Skeletal muscle satellite cell (primary cell): ENCODE results near the gene SPI1.

Experiments
- H3K27me3 ChIP-seq: 2 replicates; pipeline ENCODE4 v1.7.0; 2013; ENCODE audit warnings: low read length; ENCODE audit not compliant: control insufficient read depth, insufficient read depth
- H3K36me3 ChIP-seq: 2 replicates; pipeline ENCODE4 v1.7.0; 2013; ENCODE audit warnings: mild to moderate bottlenecking, control low read depth, low read length; ENCODE audit not compliant: insufficient read depth
- H3K4me1 ChIP-seq: 2 replicates; pipeline ENCODE4 v1.7.0; 2013; ENCODE audit warnings: low read length; ENCODE audit not compliant: control insufficient read depth, insufficient read depth
- H3K4me2 ChIP-seq: 2 replicates; pipeline ENCODE4 v1.7.0; 2013; ENCODE audit warnings: mild to moderate bottlenecking, low read length
- H3K4me3 ChIP-seq: 2 replicates; pipeline ENCODE4 v1.7.0; 2013; ENCODE audit warnings: low read length
- H3K9ac ChIP-seq: 2 replicates; pipeline ENCODE4 v1.7.0; 2013; ENCODE audit warnings: mild to moderate bottlenecking, low read depth, low read length, moderate library complexity
- H3K9me3 ChIP-seq: replicated peaks from 2 replicates; pipeline ENCODE4 v1.7.0; 2013; ENCODE audit warnings: mild to moderate bottlenecking, control low read depth, low read length

The SPI1 gene

GRCh38 chr11:47331454-47332302, 46.7 kb downstream of the SPI1 start:
- no peaks in the 10 kb centered on the region for H3K27me3 ChIP-seq
- H3K4me2 ChIP-seq: no peak overlapping the region
- H3K9ac ChIP-seq: no peak overlapping the region
- H3K9me3 ChIP-seq: no peaks in the 10 kb centered on the region
- H3K4me1 ChIP-seq: no peaks in the 10 kb centered on the region
- H3K36me3 ChIP-seq: peaks cover 22% of the 10 kb centered on the region
- H3K4me3 ChIP-seq: no peak overlapping the region

- no peaks in the 10 kb centered on the region for H3K9me3 ChIP-seq
- peaks cover 24% of the 10 kb centered on the region for H3K36me3 ChIP-seq
- no peak overlapping the region for H3K4me3 ChIP-seq
- no peak overlapping the region for H3K9ac ChIP-seq
- H3K27me3 ChIP-seq: no peaks in the 10 kb centered on the region
- H3K4me1 ChIP-seq: no peaks in the 10 kb centered on the region
- H3K4me2 ChIP-seq: no peak overlapping the region
These were observed 48.1 kb downstream of the SPI1 start for GRCh38 chr11:47329987-47330931.

- H3K9ac ChIP-seq: no peak overlapping the region
- peaks cover 24% of the 10 kb centered on the region for H3K36me3 ChIP-seq
- no peaks in the 10 kb centered on the region for H3K4me1 ChIP-seq
- no peak overlapping the region for H3K4me2 ChIP-seq
- no peak overlapping the region for H3K4me3 ChIP-seq
- H3K9me3 ChIP-seq: no peaks in the 10 kb centered on the region
- no peaks in the 10 kb centered on the region for H3K27me3 ChIP-seq
These were observed 48.8 kb downstream of the SPI1 start for GRCh38 chr11:47329431-47329986.

- Histone ChIP-seq H3K4me1 (no peaks in the 10 kb centered on the region), H3K4me3 (no peak overlapping the region), H3K36me3 (peaks cover 24% of the 10 kb centered on the region), H3K9me3 (no peaks in the 10 kb centered on the region), H3K9ac (no peak overlapping the region), H3K27me3 (no peaks in the 10 kb centered on the region), H3K4me2 (no peak overlapping the region)
These were observed 49.6 kb downstream of the SPI1 start for GRCh38 chr11:47328449-47329390.

- Histone ChIP-seq H3K9ac (no peak overlapping the region), H3K4me3 (no peak overlapping the region), H3K4me2 (no peak overlapping the region), H3K9me3 (no peaks in the 10 kb centered on the region), H3K27me3 (no peaks in the 10 kb centered on the region), H3K36me3 (peaks cover 24% of the 10 kb centered on the region), H3K4me1 (no peaks in the 10 kb centered on the region)
These were observed 50.4 kb downstream of the SPI1 start for GRCh38 chr11:47327949-47328348.

- Histone ChIP-seq H3K9me3 (no peaks in the 10 kb centered on the region), H3K4me3 (no peak overlapping the region), H3K36me3 (peaks cover 25% of the 10 kb centered on the region), H3K4me2 (no peak overlapping the region), H3K9ac (no peak overlapping the region), H3K27me3 (no peaks in the 10 kb centered on the region), H3K4me1 (no peaks in the 10 kb centered on the region)
These were observed 51.3 kb downstream of the SPI1 start for GRCh38 chr11:47327025-47327424.

DNA sequence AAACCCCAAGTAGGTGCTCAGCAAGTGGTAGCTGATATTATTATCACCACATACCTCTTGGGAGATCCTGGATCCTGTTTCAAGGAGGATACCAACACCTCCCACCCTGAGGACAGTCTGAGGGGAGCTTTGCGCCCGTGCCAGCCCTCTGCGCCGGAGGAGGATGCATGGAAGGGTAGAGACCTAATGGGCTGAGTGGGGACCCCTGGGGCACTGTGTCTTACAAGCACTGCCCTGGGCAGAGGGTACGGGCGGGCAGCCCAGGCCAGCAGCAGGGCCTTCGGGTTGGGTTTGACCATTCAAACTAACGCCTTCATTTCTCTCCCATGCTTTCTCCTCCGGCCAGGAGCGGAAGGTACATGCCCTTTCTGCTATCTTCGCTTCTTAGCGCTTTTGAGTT, 52.1 kb downstream of the SPI1 start:
- Histone ChIP-seq H3K4me3 (no peak overlapping the region), H3K9ac (no peak overlapping the region), H3K9me3 (no peaks in the 10 kb centered on the region), H3K4me2 (no peak overlapping the region), H3K4me1 (no peaks in the 10 kb centered on the region), H3K36me3 (peaks cover 33% of the 10 kb centered on the region), H3K27me3 (no peaks in the 10 kb centered on the region)

- Histone ChIP-seq H3K27me3 (no peaks in the 10 kb centered on the region), H3K36me3 (peaks cover 34% of the 10 kb centered on the region), H3K4me3 (no peak overlapping the region), H3K4me2 (no peak overlapping the region), H3K4me1 (no peaks in the 10 kb centered on the region), H3K9me3 (no peaks in the 10 kb centered on the region), H3K9ac (no peak overlapping the region)
These were observed 52.9 kb downstream of the SPI1 start for GRCh38 chr11:47325271-47326041.

DNA sequence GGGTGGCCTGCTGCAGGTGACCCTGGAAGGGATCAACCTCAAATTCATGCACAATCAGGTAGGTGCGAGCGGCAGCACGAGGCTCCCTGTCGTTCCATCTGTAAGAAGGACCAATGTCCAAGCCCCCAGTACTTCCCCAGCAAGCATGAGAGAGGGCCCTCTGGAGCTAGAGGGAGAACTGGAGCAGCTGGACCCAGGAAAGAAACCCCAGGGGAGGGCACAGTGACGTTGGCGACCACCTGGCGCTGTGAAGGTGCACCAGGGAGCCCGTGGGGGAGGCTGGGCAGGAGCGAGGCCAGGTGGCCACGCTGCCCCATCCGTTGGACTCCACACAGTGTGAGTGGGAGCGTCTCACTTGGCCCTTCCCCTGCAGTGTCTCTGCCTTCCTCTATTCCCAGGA, 53.8 kb downstream of the SPI1 start:
- H3K4me3 ChIP-seq: no peak overlapping the region
- H3K9ac ChIP-seq: no peak overlapping the region
- peaks cover 32% of the 10 kb centered on the region for H3K36me3 ChIP-seq
- H3K4me2 ChIP-seq: no peak overlapping the region
- no peaks in the 10 kb centered on the region for H3K9me3 ChIP-seq
- no peaks in the 10 kb centered on the region for H3K27me3 ChIP-seq
- no peaks in the 10 kb centered on the region for H3K4me1 ChIP-seq

- H3K4me3 ChIP-seq: no peak overlapping the region
- no peaks in the 10 kb centered on the region for H3K27me3 ChIP-seq
- H3K9ac ChIP-seq: no peak overlapping the region
- H3K4me1 ChIP-seq: no peaks in the 10 kb centered on the region
- no peak overlapping the region for H3K4me2 ChIP-seq
- H3K9me3 ChIP-seq: no peaks in the 10 kb centered on the region
- H3K36me3 ChIP-seq: peaks cover 42% of the 10 kb centered on the region
These were observed 60.2 kb downstream of the SPI1 start for GRCh38 chr11:47318166-47318565.
